ENCODE results near the gene GREM1.

Gene GREM1

GRCh38 chr15:32730677-32731654, 13.2 kb downstream of the GREM1 start:
- DNase-seq (ENCODE audit: low read depth, low spot score), result peak; percentile 83

GRCh38 chr15:32732574-32733157, 14.9 kb downstream of the GREM1 start:
- no peak for DNase-seq (ENCODE audit: low read depth, low spot score)

- no peak for DNase-seq (ENCODE audit: low read depth, low spot score)
These were observed 15.5 kb downstream of the GREM1 start for GRCh38 chr15:32733281-32733680.

GRCh38 chr15:32735989-32736700, 18.3 kb downstream of the GREM1 start:
- no peak for DNase-seq (ENCODE audit: low read depth, low spot score)

GRCh38 chr15:32736701-32737061, 18.9 kb downstream of the GREM1 start:
- no peak for DNase-seq (ENCODE audit: low read depth, low spot score)

- DNase-seq (ENCODE audit: low read depth, low spot score), result no peak
These were observed 19.5 kb downstream of the GREM1 start for GRCh38 chr15:32737304-32737703.

GRCh38 chr15:32738666-32739065, 20.9 kb downstream of the GREM1 start:
- DNase-seq (ENCODE audit: low read depth, low spot score), result no peak

GRCh38 chr15:32739522-32740063, 21.8 kb downstream of the GREM1 start:
- no peak for DNase-seq (ENCODE audit: low read depth, low spot score)

- DNase-seq (ENCODE audit: low read depth, low spot score), result peak; percentile 56
These were observed 25.8 kb downstream of the GREM1 start for GRCh38 chr15:32743411-32744140.

GRCh38 chr15:32746116-32746857, 28.5 kb downstream of the GREM1 start:
- no peak for DNase-seq (ENCODE audit: low read depth, low spot score)

- no peak for DNase-seq (ENCODE audit: low read depth, low spot score)
These were observed 30.1 kb downstream of the GREM1 start for GRCh38 chr15:32747921-32748342.

- DNase-seq (ENCODE audit: low read depth, low spot score), result no peak
These were observed 33.2 kb downstream of the GREM1 start for GRCh38 chr15:32750979-32751378.

- DNase-seq (ENCODE audit: low read depth, low spot score), result no peak
These were observed 39.6 kb downstream of the GREM1 start for GRCh38 chr15:32757426-32757825.

- DNase-seq (ENCODE audit: low read depth, low spot score), result no peak
These were observed 45.5 kb downstream of the GREM1 start for GRCh38 chr15:32763295-32763694.

GRCh38 chr15:32765236-32765635, 47.4 kb downstream of the GREM1 start:
- DNase-seq (ENCODE audit: low read depth, low spot score), result no peak

GRCh38 chr15:32766101-32766500, 48.3 kb downstream of the GREM1 start:
- DNase-seq (ENCODE audit: low read depth, low spot score), result no peak

GRCh38 chr15:32767236-32767635, 49.4 kb downstream of the GREM1 start:
- DNase-seq (ENCODE audit: low read depth, low spot score), result no peak

GRCh38 chr15:32774022-32774421, 56.2 kb downstream of the GREM1 start:
- DNase-seq (ENCODE audit: low read depth, low spot score), result no peak

GRCh38 chr15:32775103-32775502, 57.3 kb downstream of the GREM1 start:
- DNase-seq (ENCODE audit: low read depth, low spot score), result no peak

GRCh38 chr15:32778391-32779176, 60.8 kb downstream of the GREM1 start:
- no peak for DNase-seq (ENCODE audit: low read depth, low spot score)
